ENCODE data around the gene DNAJC1.

DNAJC1 gene

GRCh38 chr10:21895932-21896331 is 107.6 kb downstream of the DNAJC1 start:
- no peak overlapping the region for H3K27ac ChIP-seq (ENCODE audit: low read depth, low read length)
- no peaks in the 10 kb centered on the region for H3K79me2 ChIP-seq (ENCODE audit: control insufficient read depth, insufficient read depth, low read length, poor library complexity)
- H3K4me1 ChIP-seq (ENCODE audit: control insufficient read depth in 1 of 2, insufficient read depth in 2 of 2, low read length in 2 of 2), result no peaks in the 10 kb centered on the region
- no peak overlapping the region for H4K12ac ChIP-seq (ENCODE audit: low read depth, low read length)
- H3K18ac ChIP-seq (ENCODE audit: low read length), result no peak overlapping the region
- no peak overlapping the region for H3K4ac ChIP-seq (ENCODE audit: low read depth, low read length)
- H3K14ac ChIP-seq (ENCODE audit: low read length), result no peak overlapping the region
- H4K91ac ChIP-seq (ENCODE audit: low read depth, low read length), result no peak overlapping the region
- H2AFZ ChIP-seq (ENCODE audit: insufficient read depth, low read length, poor library complexity), result no peak overlapping the region
- H2BK5ac ChIP-seq (ENCODE audit: low read depth, low read length, poor library complexity), result no peak overlapping the region
- no peak overlapping the region for H3K4me2 ChIP-seq (ENCODE audit: low read length)
- no peaks in the 10 kb centered on the region for H3K27me3 ChIP-seq (ENCODE audit: insufficient read depth, low read length)
- H4K8ac ChIP-seq (ENCODE audit: low read depth, low read length), result no peak overlapping the region
- DNase-seq, result no peak
- no peak overlapping the region for H3K9ac ChIP-seq (ENCODE audit: low read length)
- H3K79me1 ChIP-seq (ENCODE audit: low read length), result no peaks in the 10 kb centered on the region
- no peak overlapping the region for H3K4me3 ChIP-seq (ENCODE audit: low read depth, low read length)
- H3K23ac ChIP-seq (ENCODE audit: low read length), result no peak overlapping the region
- peaks cover 11 to 16% of the 10 kb centered on the region in 2 experiments for H3K36me3 ChIP-seq (ENCODE audit: control insufficient read depth in 1 of 2, insufficient read depth in 2 of 2, low read length in 2 of 2)
- H2AK5ac ChIP-seq (ENCODE audit: low read length), result no peak overlapping the region
- WGBS (ENCODE audit: extremely low coverage, insufficient coverage, insufficient read length), result no CpG with 5 or more reads among the region's 1 CpG
- H2BK12ac ChIP-seq (ENCODE audit: low read length), result no peak overlapping the region
- H2BK120ac ChIP-seq (ENCODE audit: insufficient read depth, low read length, poor library complexity), result no peak overlapping the region
- peaks cover 8% of the 10 kb centered on the region for H3K9me3 ChIP-seq (ENCODE audit: insufficient read depth, low read depth, low read length)

GRCh38 chr10:21894648-21895342 is 108.7 kb downstream of the DNAJC1 start:
- Histone ChIP-seq H3K4me3 (ENCODE audit: low read depth, low read length) (no peak overlapping the region), H3K4ac (ENCODE audit: low read depth, low read length) (no peak overlapping the region), H3K79me2 (ENCODE audit: control insufficient read depth, insufficient read depth, low read length, poor library complexity) (no peaks in the 10 kb centered on the region), H3K36me3 (ENCODE audit: control insufficient read depth in 1 of 2, insufficient read depth in 2 of 2, low read length in 2 of 2) (peaks cover 11 to 19% of the 10 kb centered on the region in 2 experiments), H3K9ac (ENCODE audit: low read length) (no peak overlapping the region), H3K27ac (ENCODE audit: low read depth, low read length) (no peak overlapping the region), H3K9me3 (ENCODE audit: insufficient read depth, low read depth, low read length) (peaks cover 8% of the 10 kb centered on the region), H2AK5ac (ENCODE audit: low read length) (no peak overlapping the region), H3K23ac (ENCODE audit: low read length) (no peak overlapping the region), H3K4me2 (ENCODE audit: low read length) (no peak overlapping the region), H3K79me1 (ENCODE audit: low read length) (no peaks in the 10 kb centered on the region), H3K4me1 (ENCODE audit: control insufficient read depth in 1 of 2, insufficient read depth in 2 of 2, low read length in 2 of 2) (no peaks in the 10 kb centered on the region), H3K27me3 (ENCODE audit: insufficient read depth, low read length) (no peaks in the 10 kb centered on the region), H2BK5ac (ENCODE audit: low read depth, low read length, poor library complexity) (no peak overlapping the region), H3K18ac (ENCODE audit: low read length) (no peak overlapping the region), H2BK120ac (ENCODE audit: insufficient read depth, low read length, poor library complexity) (no peak overlapping the region), H3K14ac (ENCODE audit: low read length) (no peak overlapping the region), H4K12ac (ENCODE audit: low read depth, low read length) (no peak overlapping the region), H2AFZ (ENCODE audit: insufficient read depth, low read length, poor library complexity) (no peak overlapping the region), H4K91ac (ENCODE audit: low read depth, low read length) (no peak overlapping the region), H2BK12ac (ENCODE audit: low read length) (no peak overlapping the region), H4K8ac (ENCODE audit: low read depth, low read length) (no peak overlapping the region)
- no CpG with 5 or more reads among the region's 4 CpGs for WGBS (ENCODE audit: extremely low coverage, insufficient coverage, insufficient read length)
- DNase-seq, result no peak

GRCh38 chr10:21891439-21891838 is 112.1 kb downstream of the DNAJC1 start:
- H4K91ac ChIP-seq (ENCODE audit: low read depth, low read length), result no peak overlapping the region
- H3K14ac ChIP-seq (ENCODE audit: low read length), result no peak overlapping the region
- no peak overlapping the region for H3K23ac ChIP-seq (ENCODE audit: low read length)
- no peak overlapping the region for H3K4ac ChIP-seq (ENCODE audit: low read depth, low read length)
- no peak overlapping the region for H2BK12ac ChIP-seq (ENCODE audit: low read length)
- no peak overlapping the region for H2BK120ac ChIP-seq (ENCODE audit: insufficient read depth, low read length, poor library complexity)
- H3K27me3 ChIP-seq (ENCODE audit: insufficient read depth, low read length), result no peaks in the 10 kb centered on the region
- H3K79me2 ChIP-seq (ENCODE audit: control insufficient read depth, insufficient read depth, low read length, poor library complexity), result no peaks in the 10 kb centered on the region
- no peak overlapping the region for H4K12ac ChIP-seq (ENCODE audit: low read depth, low read length)
- H2BK5ac ChIP-seq (ENCODE audit: low read depth, low read length, poor library complexity), result no peak overlapping the region
- no peak for DNase-seq
- no peak overlapping the region for H3K27ac ChIP-seq (ENCODE audit: low read depth, low read length)
- no peak overlapping the region for H2AK5ac ChIP-seq (ENCODE audit: low read length)
- no peak overlapping the region for H3K4me3 ChIP-seq (ENCODE audit: low read depth, low read length)
- WGBS (ENCODE audit: extremely low coverage, insufficient coverage, insufficient read length), result no CpG with 5 or more reads among the region's 3 CpGs
- no peaks in the 10 kb centered on the region for H3K79me1 ChIP-seq (ENCODE audit: low read length)
- H4K8ac ChIP-seq (ENCODE audit: low read depth, low read length), result no peak overlapping the region
- no peak overlapping the region for H3K4me2 ChIP-seq (ENCODE audit: low read length)
- peaks cover 2% of the 10 kb centered on the region for H3K9me3 ChIP-seq (ENCODE audit: insufficient read depth, low read depth, low read length)
- H3K9ac ChIP-seq (ENCODE audit: low read length), result no peak overlapping the region
- no peak overlapping the region for H3K18ac ChIP-seq (ENCODE audit: low read length)
- H2AFZ ChIP-seq (ENCODE audit: insufficient read depth, low read length, poor library complexity), result no peak overlapping the region
- H3K4me1 ChIP-seq (ENCODE audit: control insufficient read depth in 1 of 2, insufficient read depth in 2 of 2, low read length in 2 of 2), result no peaks in the 10 kb centered on the region
- peaks cover 1 to 9% of the 10 kb centered on the region in 2 experiments for H3K36me3 ChIP-seq (ENCODE audit: control insufficient read depth in 1 of 2, insufficient read depth in 2 of 2, low read length in 2 of 2)

GRCh38 chr10:21889477-21890275 is 113.9 kb downstream of the DNAJC1 start:
- H3K79me2 ChIP-seq (ENCODE audit: control insufficient read depth, insufficient read depth, low read length, poor library complexity), result no peaks in the 10 kb centered on the region
- no peak overlapping the region for H2BK5ac ChIP-seq (ENCODE audit: low read depth, low read length, poor library complexity)
- H2AK5ac ChIP-seq (ENCODE audit: low read length), result no peak overlapping the region
- H3K9ac ChIP-seq (ENCODE audit: low read length), result no peak overlapping the region
- no peak overlapping the region for H3K14ac ChIP-seq (ENCODE audit: low read length)
- DNase-seq, result no peak
- no peaks in the 10 kb centered on the region for H3K27me3 ChIP-seq (ENCODE audit: insufficient read depth, low read length)
- H2AFZ ChIP-seq (ENCODE audit: insufficient read depth, low read length, poor library complexity), result no peak overlapping the region
- no peak overlapping the region for H3K4me3 ChIP-seq (ENCODE audit: low read depth, low read length)
- H3K4me1 ChIP-seq (ENCODE audit: control insufficient read depth in 1 of 2, insufficient read depth in 2 of 2, low read length in 2 of 2), result no peaks in the 10 kb centered on the region
- peaks cover 1 to 5% of the 10 kb centered on the region in 2 experiments for H3K36me3 ChIP-seq (ENCODE audit: control insufficient read depth in 1 of 2, insufficient read depth in 2 of 2, low read length in 2 of 2)
- no peak overlapping the region for H3K18ac ChIP-seq (ENCODE audit: low read length)
- H4K91ac ChIP-seq (ENCODE audit: low read depth, low read length), result no peak overlapping the region
- WGBS (ENCODE audit: extremely low coverage, insufficient coverage, insufficient read length), result no CpG with 5 or more reads among the region's 2 CpGs
- H3K4me2 ChIP-seq (ENCODE audit: low read length), result no peak overlapping the region
- no peaks in the 10 kb centered on the region for H3K79me1 ChIP-seq (ENCODE audit: low read length)
- no peak overlapping the region for H3K4ac ChIP-seq (ENCODE audit: low read depth, low read length)
- no peak overlapping the region for H2BK120ac ChIP-seq (ENCODE audit: insufficient read depth, low read length, poor library complexity)
- no peaks in the 10 kb centered on the region for H3K9me3 ChIP-seq (ENCODE audit: insufficient read depth, low read depth, low read length)
- no peak overlapping the region for H3K23ac ChIP-seq (ENCODE audit: low read length)
- H4K8ac ChIP-seq (ENCODE audit: low read depth, low read length), result no peak overlapping the region
- no peak overlapping the region for H2BK12ac ChIP-seq (ENCODE audit: low read length)
- no peak overlapping the region for H4K12ac ChIP-seq (ENCODE audit: low read depth, low read length)
- no peak overlapping the region for H3K27ac ChIP-seq (ENCODE audit: low read depth, low read length)
